Keratinocyte (primary cell): ENCODE results near the gene MYO1E.

Source experiments
- CTCF ChIP-seq, 3 experiments: IDR thresholded peaks in 1 of 3; conservative IDR thresholded peaks in 1 of 3; optimal IDR thresholded peaks in 1 of 3; 2 replicates in 2 of 3; 3 replicates in 1 of 3; pipeline versions ENCODE3 to v1.5.1; 2011; ENCODE audit warnings: low read length in 3 of 3, mild to moderate bottlenecking in 3 of 3, moderate library complexity in 2 of 3, control low read depth in 1 of 3, inconsistent platforms in 1 of 3; ENCODE audit not compliant: insufficient read depth in 2 of 3; ENCODE audit errors: extremely low read depth in 1 of 3
- EZH2 ChIP-seq: IDR thresholded peaks from one replicate; pipeline ENCODE4 v1.6.1; 2012; ENCODE audit warnings: inconsistent platforms, mild to moderate bottlenecking, low read length, moderate library complexity

GRCh38 chr15:59237924-59238331 lies 134.7 kb downstream of the MYO1E start:
- no peak for TF ChIP-seq EZH2
- TF ChIP-seq CTCF (optimal IDR thresholded peaks at IDR 0.05 in 1 of 3, IDR thresholded peaks at IDR 0.05 in 1 of 3, conservative IDR thresholded peaks at IDR 0.05 in 1 of 3; ENCODE audit: extremely low read depth in 1 of 3, insufficient read depth in 2 of 3, low read length in 3 of 3): no peak
